T-helper 2 cell treated with Interferon-gamma antibody and Interleukin-4, amounts not matched to agents 5 μg/mL and 100 μg/mL, for 36 hours (primary cell): ENCODE results near the gene TMEM255B.
A peak's percentile ranks its signal among the peaks of the same experiment; 100 is the strongest.
"Not testable (repeated sequence)": the region's sequence is repeated elsewhere in the genome, so short reads cannot be mapped to it uniquely, and the experiment has no call there.

Experiments used
- DNase-seq: peaks from one replicate; pipeline ENCODE4 v3.0.0; 2021; ENCODE audit warnings: low spot score
- H3K27ac Mint-ChIP-seq: one replicate; pipeline ENCODE4 v1.8.0; 2021; ENCODE audit warnings: mild to moderate bottlenecking, mixed read lengths
- H3K27me3 Mint-ChIP-seq: one replicate; pipeline ENCODE4 v1.8.0; 2021; ENCODE audit warnings: low read depth, mixed read lengths
- H3K36me3 Mint-ChIP-seq: one replicate; pipeline ENCODE4 v1.8.0; 2021; ENCODE audit warnings: low read depth, mixed read lengths
- H3K4me1 Mint-ChIP-seq: one replicate; pipeline ENCODE4 v1.8.0; 2021; ENCODE audit warnings: low read depth, mixed read lengths
- H3K4me3 Mint-ChIP-seq: one replicate; pipeline ENCODE4 v1.8.0; 2022; ENCODE audit warnings: mild to moderate bottlenecking, moderate library complexity, mixed read lengths
- H3K9me3 Mint-ChIP-seq: one replicate; pipeline ENCODE4 v1.8.0; 2021; ENCODE audit warnings: mixed read lengths

Gene TMEM255B

GRCh38 chr13:113758651-113759524, at the start of gene TMEM255B:
Gene TMEM255B, plus strand, starts transcription at chr13:113759226. Its CDS starts 44 bp downstream, at chr13:113759270.
- peak; percentile 55 for DNase-seq
- Mint-ChIP-seq H3K27me3 (peaks cover 42% of the 10 kb centered on the region), H3K4me1 (peaks cover 12% of the 10 kb centered on the region), H3K4me3 (peak within 1 kb of the TSS; percentile 95), H3K27ac (peak within 1 kb of the TSS; percentile 17), H3K36me3 (no peaks in the 10 kb centered on the region), H3K9me3 (no peaks in the 10 kb centered on the region)

- Mint-ChIP-seq H3K9me3 (no peaks in the 10 kb centered on the region), H3K4me3 (no peak overlapping the region), H3K27me3 (no peaks in the 10 kb centered on the region), H3K36me3 (no peaks in the 10 kb centered on the region), H3K27ac (no peak overlapping the region), H3K4me1 (no peaks in the 10 kb centered on the region)
- no peak for DNase-seq
Observed at GRCh38 chr13:113722921-113723320, 36.1 kb upstream of the TMEM255B start.

GRCh38 chr13:113723410-113724015, 35.5 kb upstream of the TMEM255B start:
- H3K4me3 Mint-ChIP-seq, result no peak overlapping the region
- no peak for DNase-seq
- H3K36me3 Mint-ChIP-seq, result no peaks in the 10 kb centered on the region
- H3K27ac Mint-ChIP-seq, result no peak overlapping the region
- no peaks in the 10 kb centered on the region for H3K4me1 Mint-ChIP-seq
- no peaks in the 10 kb centered on the region for H3K27me3 Mint-ChIP-seq
- no peaks in the 10 kb centered on the region for H3K9me3 Mint-ChIP-seq

GRCh38 chr13:113724016-113724758, 34.8 kb upstream of the TMEM255B start:
- Mint-ChIP-seq H3K9me3 (no peaks in the 10 kb centered on the region), H3K27me3 (peaks cover under 1% of the 10 kb centered on the region)

DNA sequence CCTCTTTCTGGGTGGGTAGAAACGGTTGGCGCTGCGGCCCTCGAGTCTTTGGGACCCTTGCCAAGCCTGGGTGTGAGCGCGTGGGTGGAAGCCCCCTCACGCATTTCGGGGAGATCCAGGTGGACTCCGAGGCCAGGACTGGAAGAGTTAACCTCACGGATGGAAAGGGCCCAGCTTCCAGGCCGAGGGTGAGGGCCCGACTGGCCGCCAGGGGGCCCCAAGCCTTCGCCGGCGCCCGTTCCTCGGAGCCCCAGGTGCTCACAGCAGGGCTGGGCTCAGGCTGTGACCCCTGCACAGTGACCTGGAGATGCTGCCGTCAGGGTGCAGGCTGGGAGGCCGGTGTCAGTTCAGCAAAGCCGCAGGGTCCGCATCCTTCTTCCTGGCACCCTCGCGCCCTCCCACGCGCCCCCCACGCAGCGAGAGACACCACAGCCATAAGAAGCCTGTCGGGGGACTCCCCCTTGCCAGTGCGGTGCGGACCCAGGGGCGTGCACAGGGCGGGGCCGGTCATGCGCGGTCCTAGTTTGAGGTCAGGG, 34.2 kb upstream of the TMEM255B start:
- H3K4me1 Mint-ChIP-seq, result no peaks in the 10 kb centered on the region
- DNase-seq, result peak; percentile 89
- peak overlapping the region; percentile 83 for H3K4me3 Mint-ChIP-seq

More at GRCh38 chr13:113724016-113724758, 34.8 kb upstream of the TMEM255B start:
- DNase-seq, result no peak
- peak overlapping the region; percentile 82 for H3K27ac Mint-ChIP-seq
- peak overlapping the region; percentile 83 for H3K4me3 Mint-ChIP-seq
- H3K36me3 Mint-ChIP-seq, result no peaks in the 10 kb centered on the region
- H3K4me1 Mint-ChIP-seq, result no peaks in the 10 kb centered on the region

DNA sequence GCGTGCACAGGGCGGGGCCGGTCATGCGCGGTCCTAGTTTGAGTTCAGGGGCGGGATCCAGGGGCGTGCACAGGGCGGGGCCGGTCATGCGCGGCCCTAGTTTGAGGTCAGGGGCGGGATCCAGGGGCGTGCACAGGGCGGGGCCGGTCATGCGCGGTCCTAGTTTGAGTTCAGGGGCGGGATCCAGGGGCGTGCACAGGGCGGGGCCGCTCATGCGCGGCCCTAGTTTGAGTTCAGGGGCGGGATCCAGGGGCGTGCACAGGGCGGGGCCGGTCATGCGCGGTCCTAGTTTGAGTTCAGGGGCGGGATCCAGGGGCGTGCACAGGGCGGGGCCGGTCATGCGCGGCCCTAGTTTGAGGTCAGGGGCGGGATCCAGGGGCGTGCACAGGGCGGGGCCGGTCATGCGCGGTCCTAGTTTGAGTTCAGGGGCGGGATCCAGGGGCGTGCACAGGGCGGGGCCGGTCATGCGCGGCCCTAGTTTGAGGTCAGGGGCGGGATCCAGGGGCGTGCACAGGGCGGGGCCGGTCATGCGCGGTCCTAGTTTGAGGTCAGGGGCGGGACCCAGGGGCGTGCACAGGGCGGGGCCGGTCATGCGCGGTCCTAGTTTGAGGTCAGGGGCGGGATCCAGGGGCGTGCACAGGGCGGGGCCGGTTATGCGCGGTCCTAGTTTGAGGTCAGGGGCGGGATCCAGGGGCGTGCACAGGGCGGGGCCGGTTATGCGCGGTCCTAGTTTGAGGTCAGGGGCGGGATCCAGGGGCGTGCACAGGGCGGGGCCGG, 33.5 kb upstream of the TMEM255B start:
- H3K36me3 Mint-ChIP-seq, H3K4me3 Mint-ChIP-seq, H3K27me3 Mint-ChIP-seq, H3K9me3 Mint-ChIP-seq, H3K4me1 Mint-ChIP-seq: not testable (repeated sequence)
- H3K27ac Mint-ChIP-seq, result peak overlapping the region; percentile 86
- DNase-seq, result peak; percentile 42

More for the DNA sequence above, 34.2 kb upstream of the TMEM255B start:
- Mint-ChIP-seq H3K9me3 (no peaks in the 10 kb centered on the region), H3K27me3 (peaks cover 2% of the 10 kb centered on the region), H3K36me3 (no peaks in the 10 kb centered on the region), H3K27ac (peak overlapping the region; percentile 86)

DNA sequence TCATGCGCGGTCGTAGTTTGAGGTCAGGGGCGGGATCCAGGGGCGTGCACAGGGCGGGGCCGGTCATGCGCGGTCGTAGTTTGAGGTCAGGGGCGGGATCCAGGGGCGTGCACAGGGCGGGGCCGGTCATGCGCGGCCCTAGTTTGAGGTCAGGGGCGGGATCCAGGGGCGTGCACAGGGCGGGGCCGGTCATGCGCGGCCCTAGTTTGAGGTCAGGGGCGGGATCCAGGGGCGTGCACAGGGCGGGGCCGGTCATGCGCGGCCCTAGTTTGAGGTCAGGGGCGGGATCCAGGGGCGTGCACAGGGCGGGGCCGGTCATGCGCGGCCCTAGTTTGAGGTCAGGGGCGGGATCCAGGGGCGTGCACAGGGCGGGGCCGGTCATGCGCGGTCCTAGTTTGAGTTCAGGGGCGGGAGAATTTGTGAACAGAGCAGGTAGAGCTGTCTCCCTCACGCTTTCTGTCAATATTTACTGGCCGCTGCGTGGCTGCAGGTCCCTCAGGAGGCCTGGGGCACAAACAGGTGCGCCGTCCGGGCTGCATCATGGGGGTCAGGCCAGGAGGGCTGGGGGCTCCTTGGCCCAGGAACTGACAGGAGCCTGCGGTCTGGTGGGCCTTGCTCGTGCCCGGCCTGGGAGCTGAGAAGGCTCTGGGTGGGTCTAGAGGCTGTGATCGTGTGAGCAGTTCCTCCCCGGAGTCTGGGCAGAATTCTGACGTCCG, 32.8 kb upstream of the TMEM255B start:
- not testable (repeated sequence) for H3K27me3 Mint-ChIP-seq, DNase-seq, H3K4me1 Mint-ChIP-seq, H3K9me3 Mint-ChIP-seq, H3K36me3 Mint-ChIP-seq
- H3K4me3 Mint-ChIP-seq, result peak overlapping the region; percentile 66
- H3K27ac Mint-ChIP-seq, result peak overlapping the region; percentile 68

- peaks cover 2% of the 10 kb centered on the region for H3K27me3 Mint-ChIP-seq
- no peaks in the 10 kb centered on the region for H3K36me3 Mint-ChIP-seq
- DNase-seq, result no peak
- peak overlapping the region; percentile 55 for H3K27ac Mint-ChIP-seq
- no peaks in the 10 kb centered on the region for H3K9me3 Mint-ChIP-seq
- no peak overlapping the region for H3K4me3 Mint-ChIP-seq
- no peaks in the 10 kb centered on the region for H3K4me1 Mint-ChIP-seq
Observed at GRCh38 chr13:113726961-113727411, 32.0 kb upstream of the TMEM255B start.

DNA sequence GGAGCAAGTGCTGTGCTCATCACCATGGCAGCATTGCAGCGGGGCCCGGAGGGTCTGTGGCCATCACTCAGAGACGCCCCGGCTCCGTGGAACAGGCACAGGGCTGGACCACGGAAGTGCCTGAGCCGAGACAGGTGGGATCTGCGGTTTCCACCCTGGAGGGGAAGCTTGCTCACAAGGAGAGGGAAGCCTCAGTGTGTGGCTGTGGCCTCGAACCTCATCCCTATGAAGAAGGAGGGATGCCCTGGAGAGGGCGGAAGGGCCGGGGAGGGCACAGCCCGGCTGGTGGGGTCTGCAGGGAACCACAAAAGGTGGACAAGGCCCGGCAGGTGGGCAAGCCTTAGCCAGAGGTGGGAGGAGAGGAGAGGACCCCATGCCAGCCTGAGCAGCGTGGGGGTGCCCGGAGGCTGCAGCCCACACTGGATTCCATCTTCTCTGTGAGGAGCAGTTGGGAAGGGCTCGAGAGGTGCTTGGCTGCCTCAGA, 30.4 kb upstream of the TMEM255B start:
- no peaks in the 10 kb centered on the region for H3K36me3 Mint-ChIP-seq
- no peak overlapping the region for H3K4me3 Mint-ChIP-seq
- no peaks in the 10 kb centered on the region for H3K9me3 Mint-ChIP-seq
- H3K4me1 Mint-ChIP-seq, result no peaks in the 10 kb centered on the region
- peaks cover 2% of the 10 kb centered on the region for H3K27me3 Mint-ChIP-seq
- no peak for DNase-seq
- no peak overlapping the region for H3K27ac Mint-ChIP-seq

- H3K27ac Mint-ChIP-seq, result no peak overlapping the region
- no peak for DNase-seq
- H3K9me3 Mint-ChIP-seq, result peaks cover 4% of the 10 kb centered on the region
- H3K4me3 Mint-ChIP-seq, result no peak overlapping the region
- no peaks in the 10 kb centered on the region for H3K4me1 Mint-ChIP-seq
- peaks cover 2% of the 10 kb centered on the region for H3K27me3 Mint-ChIP-seq
- no peaks in the 10 kb centered on the region for H3K36me3 Mint-ChIP-seq
Observed at GRCh38 chr13:113729187-113730019, 29.6 kb upstream of the TMEM255B start.

DNA sequence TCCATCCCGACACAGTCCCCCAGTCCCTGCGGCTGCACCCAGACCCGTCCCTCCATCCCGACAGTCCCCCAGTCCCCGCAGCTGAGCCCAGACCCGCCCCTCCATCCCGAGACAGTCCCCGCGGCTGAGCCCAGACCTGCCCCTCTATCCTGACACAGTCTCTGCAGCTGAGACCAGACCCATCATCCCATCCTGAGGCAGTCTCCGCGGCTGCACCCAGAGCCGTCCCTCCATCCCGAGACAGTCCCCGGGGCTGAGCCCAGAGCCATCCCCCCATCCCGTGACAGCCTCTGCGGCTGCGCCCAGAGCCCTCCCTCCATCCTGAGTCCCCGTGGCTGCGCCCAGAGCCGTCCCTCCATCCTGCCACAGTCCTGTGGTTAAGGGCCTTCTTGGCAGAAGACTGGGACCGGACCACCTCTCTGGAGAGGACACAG, 28.8 kb upstream of the TMEM255B start:
- no peaks in the 10 kb centered on the region for H3K4me1 Mint-ChIP-seq
- no peak overlapping the region for H3K4me3 Mint-ChIP-seq
- peaks cover 2% of the 10 kb centered on the region for H3K27me3 Mint-ChIP-seq
- H3K27ac Mint-ChIP-seq, result no peak overlapping the region
- no peak for DNase-seq
- H3K36me3 Mint-ChIP-seq, result no peaks in the 10 kb centered on the region
- H3K9me3 Mint-ChIP-seq, result peaks cover 4% of the 10 kb centered on the region

DNA sequence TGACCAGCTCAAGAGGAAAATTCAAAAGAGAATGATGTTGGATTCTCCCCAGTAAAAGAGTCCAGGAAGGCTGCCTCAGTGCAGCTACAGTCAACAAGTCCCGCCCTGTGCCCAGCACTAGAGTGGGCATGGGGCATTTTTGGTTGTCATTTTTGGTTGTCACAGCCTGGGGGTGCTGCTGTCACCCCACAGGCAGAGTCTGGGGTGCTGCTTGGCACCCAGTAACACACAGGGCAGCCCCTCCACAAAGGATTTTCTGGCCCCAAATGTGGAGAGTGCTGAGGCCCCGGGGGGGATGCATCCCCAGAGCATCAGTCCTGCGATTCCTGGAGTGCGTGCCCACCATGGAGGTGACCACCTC, 28.2 kb upstream of the TMEM255B start:
- Mint-ChIP-seq H3K27ac (no peak overlapping the region), H3K27me3 (peaks cover 2% of the 10 kb centered on the region), H3K36me3 (no peaks in the 10 kb centered on the region), H3K4me1 (no peaks in the 10 kb centered on the region), H3K4me3 (no peak overlapping the region), H3K9me3 (peaks cover 4% of the 10 kb centered on the region)
- DNase-seq, result no peak
